ENCODE measurements around the gene CDH20.

- no peak for TF ChIP-seq CTCF (IDR thresholded peaks at IDR 0.05; ENCODE audit: low read depth, low read length, poor library complexity, severe bottlenecking)
- TF ChIP-seq EZH2phosphoT487 (IDR thresholded peaks at IDR 0.05; ENCODE audit: borderline replicate concordance, low read length) = no peak
Observed at GRCh38 chr18:61448316-61448715, 115.1 kb downstream of the CDH20 start.

Data from DOHH2 (cell line).